ENCODE results near the gene STAM.

STAM gene

GRCh38 chr10:17731331-17732020, 87.5 kb downstream of the STAM start:
- DNase-seq (ENCODE audit: low read depth): no peak

- DNase-seq (ENCODE audit: low read depth): no peak
Measured at GRCh38 chr10:17733620-17734019, 89.7 kb downstream of the STAM start.

DNA sequence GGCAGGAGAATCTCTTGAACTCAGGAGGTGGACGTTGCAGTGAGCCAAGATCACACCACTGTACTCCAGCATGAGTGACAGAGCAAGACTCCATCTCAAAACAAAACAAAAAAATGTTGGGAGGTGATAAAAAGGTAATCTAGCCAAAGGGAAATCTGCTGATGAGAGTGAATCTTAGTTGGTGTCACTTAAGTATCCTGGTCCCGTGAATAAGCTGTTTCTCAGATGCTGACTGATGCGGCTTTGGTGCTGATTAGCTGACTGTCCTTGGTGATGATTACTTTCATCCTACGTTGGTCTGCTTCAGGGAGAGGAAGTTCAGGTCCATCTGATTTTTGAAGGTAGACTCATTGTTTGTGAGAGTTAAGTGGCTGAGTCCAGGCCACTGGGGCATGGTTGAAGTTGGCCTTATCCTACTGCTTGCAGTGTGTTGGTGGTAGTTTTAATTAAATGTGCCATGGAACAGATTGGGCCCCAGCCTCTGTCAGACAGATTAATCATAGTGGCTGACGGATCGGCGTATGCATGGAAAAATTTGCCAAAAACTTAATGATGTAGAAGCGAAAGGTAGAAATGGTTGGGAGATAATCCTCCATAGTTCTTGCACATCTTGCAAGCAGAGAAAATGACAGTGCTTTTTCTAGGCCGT, 90.6 kb downstream of the STAM start:
- DNase-seq (ENCODE audit: low read depth): no peak

GRCh38 chr10:17735166-17735941, 91.4 kb downstream of the STAM start:
- no peak for DNase-seq (ENCODE audit: low read depth)

DNA sequence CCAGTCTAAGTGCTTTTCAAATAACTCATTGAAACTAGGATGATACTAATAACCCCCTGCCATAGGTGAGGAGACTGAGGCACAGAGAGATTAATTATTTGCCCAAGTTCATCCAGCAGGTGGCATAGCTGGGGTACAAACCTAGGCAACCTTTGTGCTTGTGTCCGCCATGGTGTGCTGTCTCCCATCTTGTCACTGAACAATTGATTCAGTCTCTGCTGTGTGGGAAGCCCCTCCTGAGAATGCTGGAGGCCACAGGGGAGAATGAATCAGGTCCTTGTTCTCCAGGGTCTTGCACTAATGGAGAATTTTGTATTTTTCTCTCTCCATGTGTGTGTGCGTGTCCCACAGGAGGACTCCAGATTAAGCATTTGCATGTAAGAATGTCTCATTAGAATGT, 92.3 kb downstream of the STAM start:
- no peak for DNase-seq (ENCODE audit: low read depth)

GRCh38 chr10:17737027-17737965, 93.3 kb downstream of the STAM start:
- no peak for DNase-seq (ENCODE audit: low read depth)

DNA sequence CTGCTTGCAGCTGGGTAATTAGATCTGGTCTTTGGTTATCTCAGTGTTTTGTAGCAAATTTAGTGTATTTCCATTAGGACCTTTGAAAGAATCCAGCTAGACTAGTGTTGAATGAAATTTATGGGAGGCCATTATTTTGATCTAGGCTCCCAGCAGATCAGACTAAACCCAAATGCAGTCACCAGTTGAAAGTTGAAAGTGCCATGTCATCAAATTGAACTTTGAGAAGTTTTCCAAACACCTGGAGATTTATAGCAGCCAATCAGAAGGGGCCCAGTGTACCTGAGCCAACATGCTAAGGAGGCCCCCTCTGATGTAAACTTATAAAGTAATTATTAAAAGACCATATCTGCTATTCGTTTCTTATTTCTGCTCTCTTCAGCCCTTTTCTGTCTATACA, 96.7 kb downstream of the STAM start:
- no peak for DNase-seq (ENCODE audit: low read depth)

- DNase-seq (ENCODE audit: low read depth): peak; percentile 47
Measured at GRCh38 chr10:17742918-17743317, 99.0 kb downstream of the STAM start.

DNA sequence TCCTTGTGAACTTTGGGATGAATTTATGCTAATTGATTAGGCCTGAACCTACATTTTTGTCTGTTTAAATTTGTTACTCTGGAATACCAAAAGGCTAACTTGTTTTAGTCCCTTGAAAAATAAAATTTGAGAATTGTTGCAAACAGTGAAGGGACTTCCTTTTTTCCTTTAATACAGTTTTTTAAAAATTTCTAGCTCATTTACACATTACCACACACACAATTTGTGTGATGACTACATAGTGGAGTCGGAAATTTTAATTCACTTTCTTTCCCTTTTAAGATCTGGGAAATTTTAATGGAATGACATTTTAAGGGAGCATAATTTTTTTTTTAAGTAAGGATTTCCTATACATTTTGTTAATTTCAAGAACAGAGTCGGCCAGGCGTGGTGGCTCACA, 99.5 kb downstream of the STAM start:
- DNase-seq (ENCODE audit: low read depth): no peak

- no peak for DNase-seq (ENCODE audit: low read depth)
Measured at GRCh38 chr10:17744341-17744861, 100.5 kb downstream of the STAM start.

DNA sequence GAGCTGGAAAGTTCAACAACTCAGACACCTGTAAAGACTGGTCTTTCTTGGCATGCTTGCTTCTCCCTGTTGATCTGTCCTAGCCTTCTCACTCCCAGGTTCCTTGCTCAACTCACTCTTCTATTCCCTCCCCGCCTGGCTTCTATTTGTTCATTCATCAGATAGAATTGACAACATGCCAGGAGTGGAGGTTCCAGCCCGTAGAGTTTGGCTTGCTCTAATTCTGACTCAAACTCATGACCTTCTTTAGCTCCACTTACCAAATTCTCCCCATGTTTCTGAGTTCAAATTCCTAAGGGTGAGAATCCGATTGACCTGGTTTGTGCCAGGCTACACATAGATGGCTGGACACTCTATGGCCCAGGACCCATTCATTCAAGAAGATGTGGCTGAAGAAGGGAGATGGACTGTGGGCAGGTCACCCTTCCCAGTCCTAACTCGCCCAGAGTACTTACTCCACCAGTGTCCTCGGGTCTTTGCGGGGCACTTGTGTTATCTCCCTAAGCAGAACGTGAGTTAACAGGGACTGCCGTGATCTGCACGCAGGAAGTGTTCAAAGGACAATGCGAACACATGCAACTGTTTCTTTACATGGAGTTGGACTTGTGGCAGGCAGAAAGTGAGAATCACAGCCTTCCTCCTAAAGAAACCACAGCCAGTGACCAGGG, 104.1 kb downstream of the STAM start:
- no peak for DNase-seq (ENCODE audit: low read depth)

DNA sequence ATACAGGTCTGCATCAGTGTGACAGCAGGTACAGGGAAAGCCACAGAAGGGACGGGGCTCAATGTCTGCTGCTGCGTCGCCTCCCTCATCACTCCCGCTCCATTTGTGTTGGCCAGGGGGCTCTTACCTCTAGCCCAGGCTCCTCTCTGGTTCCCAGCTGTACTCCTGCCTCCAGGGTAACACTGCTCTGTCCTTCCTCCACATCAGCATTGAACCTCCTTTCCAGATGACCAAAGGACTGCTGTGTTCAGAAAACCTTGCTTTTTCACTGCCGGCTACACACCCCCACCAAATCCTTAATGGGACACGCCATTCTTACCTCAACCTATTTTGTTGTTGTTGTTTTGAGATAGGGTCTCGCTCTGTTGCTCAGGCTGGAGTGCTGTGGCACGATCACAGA, 105.9 kb downstream of the STAM start:
- no peak for DNase-seq (ENCODE audit: low read depth)

DNA sequence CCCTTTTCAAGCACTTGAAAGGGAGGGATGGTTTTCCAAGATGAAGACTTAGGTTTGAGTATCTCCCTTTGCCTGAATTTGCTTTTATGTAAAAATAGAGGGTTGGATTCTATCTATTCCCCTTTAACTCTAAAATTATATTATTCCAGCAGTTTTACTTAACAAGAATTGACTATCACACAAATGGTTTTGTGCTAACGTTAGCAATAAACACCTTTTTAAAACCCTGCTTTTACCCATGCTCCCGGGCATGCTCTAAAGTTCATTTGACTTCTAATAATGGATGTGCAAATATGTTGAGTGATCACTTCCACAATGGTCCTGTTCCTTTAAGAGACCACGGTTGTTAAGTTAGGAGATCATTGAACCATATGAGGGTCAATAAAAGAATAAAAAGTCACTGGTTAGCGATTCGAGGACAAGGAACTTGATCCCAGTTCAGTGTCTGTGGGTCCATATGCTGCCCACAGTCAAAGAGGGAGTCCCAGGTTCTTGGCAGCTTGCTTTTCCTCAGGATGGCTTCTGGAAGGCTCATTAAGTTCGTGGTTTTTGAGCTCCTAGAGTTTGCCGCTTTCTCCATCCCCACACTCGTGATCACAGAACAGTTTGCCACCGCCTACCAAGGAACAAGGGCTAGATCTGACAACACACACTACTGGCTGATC, 108.0 kb downstream of the STAM start, which contains the start of gene TMEM236:
Gene TMEM236, plus strand, starts transcription at position 421 of the 665 bp plus-strand sequence. Its CDS starts 95 bp downstream, at position 516.
- no peak for DNase-seq (ENCODE audit: low read depth)

DNA sequence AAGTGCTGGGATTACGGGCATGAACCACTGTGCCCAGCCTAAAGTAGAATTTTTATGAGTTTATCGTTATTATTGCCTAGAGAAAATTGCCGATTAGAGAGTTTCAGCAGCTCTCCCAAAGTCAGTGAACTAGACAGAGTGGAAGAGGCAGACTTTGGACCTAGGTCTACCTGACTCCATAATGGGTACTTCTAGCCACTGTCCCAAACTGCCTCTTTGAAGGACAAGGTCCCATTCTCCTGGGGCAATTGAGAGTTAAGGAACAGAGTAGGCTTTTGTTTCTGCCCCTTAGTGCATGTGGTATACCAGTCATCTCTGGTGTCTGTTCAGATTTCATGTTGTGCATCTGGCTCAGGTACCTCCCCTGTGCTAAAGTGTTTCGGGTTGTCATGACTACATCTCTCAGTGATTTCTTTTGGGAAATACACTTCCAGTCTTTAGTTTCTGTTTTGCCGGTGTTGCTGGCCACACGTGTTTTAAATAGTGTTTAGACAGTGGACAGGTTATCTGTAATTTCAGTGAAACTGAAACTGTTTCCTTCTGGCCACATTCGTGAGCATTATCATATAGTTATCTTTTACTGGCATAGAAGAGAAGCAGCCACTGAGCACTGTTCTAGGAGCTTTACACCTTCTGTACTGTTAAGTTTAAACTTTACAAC, 112.7 kb downstream of the STAM start:
- no peak for DNase-seq (ENCODE audit: low read depth)

GRCh38 chr10:17758200-17758599, 114.2 kb downstream of the STAM start:
- DNase-seq (ENCODE audit: low read depth): no peak

DNA sequence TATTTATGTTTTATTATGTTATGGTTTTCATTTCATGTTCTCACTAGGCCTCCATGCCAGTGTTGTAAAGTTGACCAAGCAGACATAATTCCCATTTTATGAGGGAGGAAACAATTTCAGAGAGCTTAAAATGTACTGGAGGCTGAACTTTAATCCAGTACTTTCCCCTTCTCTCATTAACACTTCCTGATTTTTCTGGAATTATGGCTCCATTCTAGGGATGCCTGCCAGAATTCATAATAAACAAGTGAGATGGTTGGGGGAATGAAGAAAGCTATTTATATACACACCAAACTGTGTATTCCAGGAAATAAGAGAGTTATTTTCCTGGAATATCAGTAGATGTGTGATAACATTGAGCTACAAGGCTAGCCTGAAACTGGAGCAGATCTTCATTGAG, 114.9 kb downstream of the STAM start:
- DNase-seq (ENCODE audit: low read depth): no peak

DNA sequence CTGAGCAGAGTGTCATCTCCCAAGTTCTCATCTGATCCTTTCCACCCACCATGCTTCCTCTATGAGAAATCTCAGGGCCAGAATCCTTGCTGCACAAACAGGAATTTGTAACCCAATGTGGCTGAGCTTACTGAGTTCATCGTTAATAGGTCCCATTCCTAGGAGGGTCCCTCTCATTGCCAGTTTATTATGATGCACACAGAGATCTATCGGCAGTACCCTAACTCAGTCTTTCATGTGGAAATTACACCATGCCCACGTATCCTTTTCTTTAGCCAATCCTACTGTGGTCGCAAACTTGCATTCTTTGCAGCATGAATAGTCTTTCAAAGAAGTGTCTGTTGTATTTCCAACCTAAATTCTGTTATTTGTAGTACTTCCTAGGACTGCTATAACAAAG, 120.2 kb downstream of the STAM start:
- no peak for DNase-seq (ENCODE audit: low read depth)

DNA sequence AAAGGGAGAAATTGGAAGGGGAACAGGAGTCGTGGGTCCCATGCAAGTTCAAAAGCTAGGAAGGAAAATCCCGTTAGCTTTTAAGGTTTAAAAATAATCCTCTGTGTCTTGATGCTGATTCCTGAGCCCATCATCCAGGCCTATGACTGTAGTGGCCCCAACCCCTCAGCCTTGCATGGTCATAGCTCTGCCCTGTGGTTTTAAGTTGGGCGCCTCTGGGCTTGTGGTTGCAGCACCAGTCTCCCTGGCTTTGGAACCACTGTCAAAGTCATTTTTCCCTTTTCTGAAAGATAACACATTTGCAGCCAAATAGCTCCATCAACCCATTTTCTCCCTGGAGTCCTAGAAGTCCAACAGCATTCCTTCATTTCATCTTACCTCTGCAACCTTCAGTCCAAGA, 121.7 kb downstream of the STAM start:
- no peak for DNase-seq (ENCODE audit: low read depth)

All from activated gamma-delta T cell treated with anti-CD3 and anti-CD28 coated beads, Interleukin-2, amount 50 U/mL, for 16 hours (primary cell).